WERI-Rb-1 (cell line): ENCODE data around the gene TMEM208.
A peak's percentile ranks its signal among the peaks of the same experiment; 100 is the strongest.

ENCODE experiments used
- DNase-seq: peaks from one replicate; pipeline ENCODE4 v3.0.0-alpha.2; 2020
- H3K27ac ChIP-seq: fragments of 250-450 bp; sonication (Bioruptor Pico); 2 replicates; pipeline ENCODE4 v1.5.1; 2020; ENCODE audit warnings: mild to moderate bottlenecking, moderate library complexity
- H3K27me3 ChIP-seq: fragments of 250-450 bp; sonication (Bioruptor Pico); 2 replicates; pipeline ENCODE4 v1.5.1; 2021; ENCODE audit warnings: mild to moderate bottlenecking, low read depth, moderate library complexity; ENCODE audit not compliant: insufficient read depth, severe bottlenecking
- H3K36me3 ChIP-seq: fragments of 250-450 bp; sonication (Bioruptor Pico); 2 replicates; pipeline ENCODE4 v1.5.1; 2020; ENCODE audit warnings: mild to moderate bottlenecking, moderate library complexity
- H3K4me3 ChIP-seq: 2 replicates; pipeline ENCODE4 v1.5.1; 2011; ENCODE audit warnings: low read depth, mild to moderate bottlenecking, control low read depth, low read length
- H3K9me3 ChIP-seq: fragments of 250-450 bp; sonication (Bioruptor Pico); 2 replicates; pipeline ENCODE4 v1.5.1; 2021; ENCODE audit warnings: mild to moderate bottlenecking, moderate library complexity; ENCODE audit not compliant: severe bottlenecking
- TF ChIP-seq, protein P1 (sequence below): IDR thresholded peaks from 2 replicates; pipeline ENCODE4 v1.5.1; 2011; ENCODE audit warnings: low read depth, mild to moderate bottlenecking, control low read depth, inconsistent platforms, low read length

TMEM208 gene

DNA sequence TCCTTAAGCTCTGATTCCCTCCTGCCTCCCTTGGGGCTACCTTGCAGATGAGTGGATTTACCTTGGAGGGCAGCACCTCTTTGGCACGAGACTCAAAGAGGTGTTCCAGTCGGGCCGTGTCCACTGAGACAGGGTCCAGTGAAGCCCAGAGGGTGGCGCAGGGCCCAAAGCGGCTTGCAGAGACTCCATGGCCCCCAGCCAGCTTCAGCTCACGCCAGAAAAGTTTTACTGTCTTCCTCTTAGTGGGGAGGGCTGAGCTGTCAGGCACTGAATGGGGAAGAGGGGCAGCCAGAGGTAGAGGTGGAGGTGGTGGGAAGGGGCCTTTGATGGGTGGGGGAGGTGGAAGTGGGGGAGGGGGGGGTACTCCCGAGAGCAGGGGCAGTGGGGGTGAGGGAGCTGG lies 6.7 kb downstream of the TMEM208 start:
- Histone ChIP-seq H3K27ac (no peak overlapping the region), H3K4me3 (no peak overlapping the region), H3K27me3 (no peaks in the 10 kb centered on the region), H3K36me3 (peaks cover 57% of the 10 kb centered on the region), H3K9me3 (no peaks in the 10 kb centered on the region)
- TF ChIP-seq, protein P1, sequence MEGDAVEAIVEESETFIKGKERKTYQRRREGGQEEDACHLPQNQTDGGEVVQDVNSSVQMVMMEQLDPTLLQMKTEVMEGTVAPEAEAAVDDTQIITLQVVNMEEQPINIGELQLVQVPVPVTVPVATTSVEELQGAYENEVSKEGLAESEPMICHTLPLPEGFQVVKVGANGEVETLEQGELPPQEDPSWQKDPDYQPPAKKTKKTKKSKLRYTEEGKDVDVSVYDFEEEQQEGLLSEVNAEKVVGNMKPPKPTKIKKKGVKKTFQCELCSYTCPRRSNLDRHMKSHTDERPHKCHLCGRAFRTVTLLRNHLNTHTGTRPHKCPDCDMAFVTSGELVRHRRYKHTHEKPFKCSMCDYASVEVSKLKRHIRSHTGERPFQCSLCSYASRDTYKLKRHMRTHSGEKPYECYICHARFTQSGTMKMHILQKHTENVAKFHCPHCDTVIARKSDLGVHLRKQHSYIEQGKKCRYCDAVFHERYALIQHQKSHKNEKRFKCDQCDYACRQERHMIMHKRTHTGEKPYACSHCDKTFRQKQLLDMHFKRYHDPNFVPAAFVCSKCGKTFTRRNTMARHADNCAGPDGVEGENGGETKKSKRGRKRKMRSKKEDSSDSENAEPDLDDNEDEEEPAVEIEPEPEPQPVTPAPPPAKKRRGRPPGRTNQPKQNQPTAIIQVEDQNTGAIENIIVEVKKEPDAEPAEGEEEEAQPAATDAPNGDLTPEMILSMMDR = no peak
- no peak for DNase-seq

DNA sequence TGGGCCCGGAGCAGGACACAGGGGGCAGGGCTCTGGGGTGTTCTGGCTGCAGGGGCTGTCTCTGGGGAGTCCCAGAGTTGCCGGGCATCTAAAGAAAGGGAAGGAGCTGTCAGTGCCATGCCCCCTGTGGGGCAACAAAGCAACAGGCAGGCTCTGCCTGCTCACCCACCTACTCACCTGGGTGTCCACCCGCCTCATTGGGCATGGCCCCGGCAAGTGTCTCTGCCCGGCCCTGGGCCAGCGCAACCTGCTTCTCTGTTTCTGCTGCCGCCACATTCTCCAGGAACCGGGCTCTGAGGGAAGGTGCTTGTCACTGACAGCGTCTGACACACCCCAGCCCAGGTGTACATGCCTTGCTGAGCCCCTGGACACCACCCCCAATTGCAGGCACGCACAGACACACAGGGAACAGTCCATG lies 7.3 kb downstream of the TMEM208 start:
- no peak for DNase-seq
- Histone ChIP-seq H3K27me3 (no peaks in the 10 kb centered on the region), H3K9me3 (no peaks in the 10 kb centered on the region), H3K4me3 (no peak overlapping the region), H3K27ac (no peak overlapping the region), H3K36me3 (peaks cover 51% of the 10 kb centered on the region)
- TF ChIP-seq, protein P1 = no peak

DNA sequence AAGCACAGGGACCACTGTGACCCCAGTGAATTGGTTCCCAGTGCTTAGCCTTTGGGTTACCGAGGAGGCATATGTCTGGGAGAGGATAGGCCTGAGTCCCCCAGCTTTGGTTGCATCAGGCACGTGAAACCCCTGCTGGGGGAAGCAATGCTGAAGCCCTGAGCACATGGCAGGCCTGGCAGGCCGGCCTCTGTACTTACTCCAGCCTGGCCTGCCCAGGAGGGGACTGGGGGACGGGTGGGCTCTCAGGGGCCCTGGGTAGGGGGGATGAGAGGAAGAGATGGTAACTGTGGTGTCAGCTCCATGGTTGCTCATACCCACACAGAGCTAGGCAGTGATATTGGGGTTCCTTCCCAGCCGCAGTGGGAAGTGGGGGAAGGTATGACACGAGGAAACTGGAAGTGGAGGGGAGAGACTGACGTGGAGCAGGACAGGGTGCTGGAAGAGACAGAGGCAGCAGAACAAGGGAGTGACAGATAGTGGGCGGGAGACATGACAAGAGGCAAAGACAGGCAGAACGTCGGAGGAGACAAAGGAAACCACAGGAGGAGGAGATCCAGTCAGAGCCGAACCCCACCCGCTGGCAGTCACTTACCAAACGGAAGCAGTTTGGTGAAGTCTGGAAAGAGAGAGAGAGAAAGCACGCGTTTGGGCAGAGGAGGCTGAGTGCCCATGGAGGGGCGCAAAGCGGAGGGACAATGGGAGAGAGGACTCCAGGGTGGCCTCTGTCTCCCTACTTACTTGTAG lies 9.1 kb downstream of the TMEM208 start:
- no peak overlapping the region for H3K27ac ChIP-seq
- TF ChIP-seq, protein P1 = no peak
- H3K27me3 ChIP-seq = no peaks in the 10 kb centered on the region
- DNase-seq = no peak
- H3K9me3 ChIP-seq = no peaks in the 10 kb centered on the region
- H3K36me3 ChIP-seq = peaks cover 33% of the 10 kb centered on the region
- H3K4me3 ChIP-seq = no peak overlapping the region

DNA sequence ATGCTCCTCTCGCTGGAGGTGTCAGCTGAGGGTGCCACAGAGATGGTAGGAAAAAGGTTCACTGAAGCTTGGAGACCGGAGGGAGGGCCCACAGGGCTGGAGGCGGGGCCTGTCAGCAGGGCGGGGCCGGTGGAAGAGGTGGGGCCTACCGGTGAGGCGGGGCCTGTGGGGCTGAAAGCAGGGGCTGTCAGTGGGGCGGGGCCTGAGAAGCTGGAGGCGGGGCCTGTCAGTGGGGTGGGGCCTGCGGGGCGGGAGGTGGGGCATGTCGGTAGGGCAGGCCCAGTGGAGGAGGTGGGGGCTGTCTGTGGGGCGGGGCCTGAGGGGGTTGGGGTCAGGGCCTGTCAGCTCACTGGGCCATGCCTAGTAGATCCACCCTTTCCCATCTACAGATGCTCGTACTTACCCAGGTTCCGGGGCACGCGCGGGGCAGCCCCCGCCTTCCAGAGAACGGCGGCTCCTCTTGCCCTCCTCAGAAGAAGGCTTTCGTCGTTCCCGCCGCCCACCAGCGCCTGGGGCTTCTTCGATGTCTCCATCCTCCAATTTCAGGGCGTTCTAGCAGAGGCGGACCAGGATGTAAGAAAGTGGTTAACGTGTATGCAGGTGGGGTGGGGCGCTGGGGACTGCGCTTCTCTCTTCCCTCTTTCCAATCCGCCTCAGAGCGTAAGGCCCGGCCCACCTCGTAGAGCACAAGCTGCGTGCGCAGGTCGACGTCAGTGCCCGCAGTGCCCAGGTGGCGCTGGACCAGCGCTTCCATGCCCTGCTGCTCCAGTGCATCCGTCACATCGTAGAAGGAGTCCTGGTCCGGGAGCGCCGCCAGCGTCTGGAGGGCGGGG lies 9.8 kb downstream of the TMEM208 start:
- H3K36me3 ChIP-seq = peaks cover 25% of the 10 kb centered on the region
- H3K27ac ChIP-seq = no peak overlapping the region
- H3K27me3 ChIP-seq = no peaks in the 10 kb centered on the region
- no peaks in the 10 kb centered on the region for H3K9me3 ChIP-seq
- DNase-seq = peak; percentile 81
- TF ChIP-seq, protein P1 = no peak
- H3K4me3 ChIP-seq = no peak overlapping the region

DNA sequence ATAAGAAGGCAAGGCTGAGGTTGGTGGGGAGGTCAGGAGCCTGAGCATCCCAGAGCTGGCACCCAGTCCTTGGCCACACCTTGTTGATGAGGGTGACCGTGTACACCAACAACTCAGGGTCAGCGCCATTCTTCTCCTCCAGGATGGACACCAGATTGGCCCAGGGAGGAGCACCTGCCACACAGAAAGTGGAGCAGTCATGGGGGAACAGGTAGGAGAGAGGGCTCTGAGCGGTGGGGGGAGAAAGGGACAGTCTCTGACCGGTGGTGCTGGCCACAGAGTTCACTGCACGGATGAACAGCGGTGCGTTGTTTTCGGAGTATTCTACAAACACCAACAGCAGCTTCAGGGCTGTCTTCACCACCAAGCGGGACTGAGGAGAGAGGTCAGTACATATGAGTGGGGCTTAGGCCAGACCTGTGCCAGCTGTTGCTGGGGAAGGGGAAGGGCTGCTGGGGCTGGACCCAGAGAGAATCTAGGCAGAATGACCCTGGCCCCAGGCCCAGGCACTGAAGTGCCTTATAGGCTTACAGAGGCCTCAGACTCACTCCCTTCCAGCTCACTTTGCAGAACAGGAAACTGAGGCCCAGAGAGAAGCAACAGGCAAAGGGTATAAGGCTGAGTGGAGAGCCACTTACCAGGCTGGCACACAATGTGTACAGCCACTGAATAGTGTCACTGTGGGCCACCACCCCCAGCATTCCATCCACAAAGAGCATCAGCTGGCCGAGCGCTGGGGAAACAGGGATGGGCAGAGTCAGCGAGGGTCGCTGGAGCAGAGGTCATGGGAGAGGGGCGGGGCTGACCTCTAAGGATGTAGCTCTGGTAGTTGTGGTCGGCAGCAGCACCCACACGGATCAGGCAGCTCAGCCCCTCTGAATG lies 10.7 kb downstream of the TMEM208 start:
- Histone ChIP-seq H3K9me3 (no peaks in the 10 kb centered on the region), H3K27ac (no peak overlapping the region), H3K36me3 (peaks cover 23% of the 10 kb centered on the region), H3K27me3 (no peaks in the 10 kb centered on the region), H3K4me3 (no peak overlapping the region)
- TF ChIP-seq, protein P1 = no peak
- DNase-seq = no peak
